ENCODE data around the gene FANCD2OS.
"Not testable (repeated sequence)": the region's sequence is repeated elsewhere in the genome, so short reads cannot be mapped to it uniquely, and the experiment has no call there.

GRCh38 chr3:10090774-10091173 is 17.3 kb downstream of the FANCD2OS start:
- not testable (repeated sequence) for TF ChIP-seq CTCF (IDR thresholded peaks at IDR 0.05); ZFX (IDR thresholded peaks at IDR 0.05; ENCODE audit: borderline replicate concordance)

Data from 22Rv1 (cell line).